Liver (tissue), 9 donors: ENCODE results near the gene HAAO. TPM values are rescaled to one million over a fixed set of nuclear protein-coding genes. Genes with fewer than 3 reads are reported as not detected.

Experiments
- DNase-seq: peaks from one replicate; pipeline ENCODE4 v3.0.0-alpha.2; 2017; ENCODE audit warnings: low spot score
- H3K27ac ChIP-seq, 2 donors: one replicate each; pipeline ENCODE4 v1.7.0; 2013; ENCODE audit warnings: inconsistent platforms in 2 of 2, low read length in 2 of 2, control low read depth in 1 of 2, low read depth in 1 of 2, mild to moderate bottlenecking in 1 of 2
- H3K27me3 ChIP-seq, 4 donors: one replicate each; pipeline versions ENCODE4 v1.6.1 to v1.7.0; 2013; ENCODE audit warnings: low read length in 3 of 4, inconsistent platforms in 1 of 4, mild to moderate bottlenecking in 1 of 4, moderate library complexity in 1 of 4; ENCODE audit not compliant: control insufficient read depth in 4 of 4, insufficient read depth in 4 of 4
- H3K36me3 ChIP-seq, 4 donors: one replicate each; pipeline versions ENCODE4 v1.6.1 to v1.7.0; 2013; ENCODE audit warnings: low read length in 3 of 4, mild to moderate bottlenecking in 3 of 4, low read depth in 1 of 4, moderate library complexity in 1 of 4; ENCODE audit not compliant: control insufficient read depth in 4 of 4, insufficient read depth in 3 of 4
- H3K4me1 ChIP-seq, 4 donors: one replicate each; pipeline versions ENCODE4 v1.6.1 to v1.7.0; 2013; ENCODE audit warnings: low read length in 3 of 4, mild to moderate bottlenecking in 3 of 4, moderate library complexity in 1 of 4; ENCODE audit not compliant: control insufficient read depth in 4 of 4, insufficient read depth in 4 of 4
- H3K4me3 ChIP-seq, 3 donors: one replicate each; pipeline versions ENCODE4 v1.6.1 to v1.7.0; 2013; ENCODE audit warnings: low read length in 3 of 3, control low read depth in 1 of 3, low read depth in 1 of 3, mild to moderate bottlenecking in 1 of 3
- H3K9ac ChIP-seq, 2 donors: one replicate each; pipeline ENCODE4 v1.7.0; 2013; ENCODE audit warnings: low read length in 2 of 2, mild to moderate bottlenecking in 2 of 2, moderate library complexity in 2 of 2, control low read depth in 1 of 2, low read depth in 1 of 2
- H3K9me3 ChIP-seq, 4 donors: one replicate each; pipeline versions ENCODE4 v1.6.1 to v1.7.0; 2013; ENCODE audit warnings: low read length in 3 of 4; ENCODE audit not compliant: control insufficient read depth in 4 of 4
- ATF3 ChIP-seq: IDR thresholded peaks from 2 replicates; pipeline ENCODE4 v1.6.1; 2016; ENCODE audit warnings: antibody characterized with exemption
- CTCF ChIP-seq: fragments of 150-350 bp; IDR thresholded peaks from 2 replicates; pipeline ENCODE4 v1.5.1; 2017; ENCODE audit warnings: improper control_type of control experiment, low read depth, low read length; ENCODE audit not compliant: missing input control
- GABPA ChIP-seq, 2 donors: IDR thresholded peaks in 1 of 2; conservative IDR thresholded peaks in 1 of 2; 2 replicates each; pipeline ENCODE4 v1.6.1; 2016; ENCODE audit warnings: antibody characterized with exemption in 2 of 2, mild to moderate bottlenecking in 1 of 2, moderate library complexity in 1 of 2
- HNF4A ChIP-seq, 2 donors: conservative IDR thresholded peaks; 2 replicates each; pipeline ENCODE4 v1.6.1; 2016; ENCODE audit warnings: antibody characterized with exemption in 2 of 2, mild to moderate bottlenecking in 2 of 2
- HNF4G ChIP-seq: IDR thresholded peaks from 2 replicates; pipeline ENCODE4 v1.6.1; 2016; ENCODE audit warnings: antibody characterized with exemption
- JUND ChIP-seq, 2 donors: IDR thresholded peaks; 2 replicates each; pipeline ENCODE4 v1.6.1; 2016; ENCODE audit warnings: antibody characterized with exemption in 2 of 2
- MAX ChIP-seq: IDR thresholded peaks from 2 replicates; pipeline ENCODE4 v1.6.1; 2016; ENCODE audit warnings: antibody characterized with exemption
- NR2F2 ChIP-seq: IDR thresholded peaks from 2 replicates; pipeline ENCODE4 v1.6.1; 2016; ENCODE audit warnings: antibody characterized with exemption
- RAD21 ChIP-seq, 2 donors: IDR thresholded peaks; 2 replicates each; pipeline ENCODE4 v1.6.1; 2016; ENCODE audit warnings: antibody characterized with exemption in 2 of 2, mild to moderate bottlenecking in 2 of 2
- REST ChIP-seq: IDR thresholded peaks from 2 replicates; pipeline ENCODE4 v1.6.1; 2016; ENCODE audit warnings: antibody characterized with exemption, mild to moderate bottlenecking
- RXRA ChIP-seq, 2 donors: IDR thresholded peaks; 2 replicates each; pipeline ENCODE4 v1.6.1; 2017 to 2018; ENCODE audit warnings: antibody characterized with exemption in 2 of 2, mild to moderate bottlenecking in 1 of 2
- SP1 ChIP-seq: IDR thresholded peaks from 2 replicates; pipeline ENCODE4 v1.6.1; 2018; ENCODE audit warnings: antibody characterized with exemption, mild to moderate bottlenecking
- YY1 ChIP-seq: IDR thresholded peaks from 2 replicates; pipeline ENCODE4 v1.6.1; 2016; ENCODE audit warnings: antibody characterized with exemption, mild to moderate bottlenecking
- ZBTB33 ChIP-seq: IDR thresholded peaks from 2 replicates; pipeline ENCODE4 v1.6.1; 2016; ENCODE audit warnings: antibody characterized with exemption
- WGBS: extraction: QIAGEN DNeasy Blood & Tissue Kit; methylation state at CpG from one replicate; pipeline ENCODE4 v1.1.7; 2013; 5-methylcytosine and 5-hydroxymethylcytosine counted together
- polyA plus RNA-seq, 2 donors: library from polyadenylated mRNA; stranded (reverse) in 1 of 2; unstranded in 1 of 2; fragments of 200-250 nt in 1 of 2; fragments of >200 nt in 1 of 2; fragmentation: Nextera tagmentation in 1 of 2; extraction: Ambion mirVana in 1 of 2; gene quantifications; one replicate each; pipeline versions ENCODE4 v1.2.1 to v1.2.3, GENCODE V29; 2013 to 2015
- total RNA-seq, 2 donors: library from RNA; depleted of rRNA; stranded (reverse); fragments of >200 nt; gene quantifications; one replicate each; pipeline ENCODE4 v1.2.3, GENCODE V29; 2014
- donor health status: healthy.
- donor health status: healthy.
- donor health status: healthy.
- donor health status: healthy.
- donor health status: healthy.

HAAO gene
- total and polyA plus RNA-seq, 4 donors, result 17.4 to 140 (median 130) TPM

- Histone ChIP-seq H3K9me3 (no peaks in the 10 kb centered on the region), H3K27me3 (no peaks in the 10 kb centered on the region), H3K27ac (peak overlapping the region in 1 of 2 donors; percentile 12), H3K9ac (no peak overlapping the region), H3K4me3 (no peak overlapping the region), H3K36me3 (peaks cover 0 to 12% (median 4%) of the 10 kb centered on the region in 4 donors), H3K4me1 (peaks cover 18 to 60% (median 47%) of the 10 kb centered on the region in 4 donors)
- no peak for DNase-seq
- WGBS, result 61% methylated on average over 7 of the region's 7 CpGs
- TF ChIP-seq YY1, result no peak
- peak in 1 of 2 donors; percentile 24 for TF ChIP-seq HNF4A (conservative IDR thresholded peaks at IDR 0.05)
Measured at GRCh38 chr2:42784204-42784880, 8.0 kb downstream of the HAAO start.

GRCh38 chr2:42783511-42783910 is 8.9 kb downstream of the HAAO start:
- no peak overlapping the region for H3K27ac ChIP-seq

More at GRCh38 chr2:42783511-42783910, 8.9 kb downstream of the HAAO start:
- no peaks in the 10 kb centered on the region for H3K9me3 ChIP-seq
- TF ChIP-seq SP1, result no peak
- no peak for TF ChIP-seq REST
- no peak for TF ChIP-seq GABPA (IDR thresholded peaks at IDR 0.05 in 1 of 2, conservative IDR thresholded peaks at IDR 0.05 in 1 of 2)
- no peak for TF ChIP-seq RAD21 (IDR thresholded peaks at IDR 0.05)
- TF ChIP-seq RXRA (IDR thresholded peaks at IDR 0.05), result no peak
- no peak for TF ChIP-seq MAX
- no peak for TF ChIP-seq CTCF
- no peak for TF ChIP-seq ZBTB33
- no peak for TF ChIP-seq ATF3
- no peak for TF ChIP-seq JUND (IDR thresholded peaks at IDR 0.05)
- no peak for TF ChIP-seq NR2F2
- TF ChIP-seq HNF4G, result no peak
- 87% methylated on average over 9 of the region's 9 CpGs for WGBS
- DNase-seq, result no peak
- peaks cover 0 to 14% (median 4%) of the 10 kb centered on the region in 4 donors for H3K36me3 ChIP-seq
- H3K4me1 ChIP-seq, result peaks cover 14 to 54% (median 42%) of the 10 kb centered on the region in 4 donors
- H3K27me3 ChIP-seq, result no peaks in the 10 kb centered on the region
- no peak overlapping the region for H3K9ac ChIP-seq
- H3K4me3 ChIP-seq, result no peak overlapping the region
